K562 (cell line): Measurements from ENCODE around the gene TP73. TPM values are rescaled to one million over a fixed set of nuclear protein-coding genes. Genes with fewer than 3 reads are reported as not detected.

Experiments
- IFI16 ChIP-seq: fragments of 250-450 bp; sonication (Bioruptor Pico); IDR thresholded peaks from 2 replicates; pipeline ENCODE4 v2.1.2; 2022; ENCODE audit warnings: mild to moderate bottlenecking, inconsistent platforms
- ILK ChIP-seq: fragments of 450-650 bp; IDR thresholded peaks from 2 replicates; pipeline ENCODE4 v1.6.1; 2016; ENCODE audit warnings: missing genetic modification characterization, low read depth, mild to moderate bottlenecking, missing compliant biosample characterization, moderate library complexity, borderline replicate concordance
- KDM1A ChIP-seq, 2 experiments: fragments of 450-650 bp; IDR thresholded peaks; 2 replicates each; pipeline ENCODE4 v1.6.1; 2016; ENCODE audit warnings: mild to moderate bottlenecking in 2 of 2
- LEF1 ChIP-seq: fragments of 450-650 bp; IDR thresholded peaks from 2 replicates; pipeline ENCODE4 v1.6.1; 2016; ENCODE audit warnings: mild to moderate bottlenecking
- MBD2 ChIP-seq: sonication (generic); IDR thresholded peaks from 2 replicates; pipeline ENCODE4 v1.6.1; 2016; ENCODE audit warnings: low read depth, borderline replicate concordance
- MXI1 ChIP-seq: IDR thresholded peaks from 2 replicates; pipeline ENCODE4 v1.6.1; 2011; ENCODE audit warnings: low read depth, mild to moderate bottlenecking, improper control_type of control experiment, low read length
- PHB ChIP-seq: fragments of 250-450 bp; sonication (Bioruptor Pico); IDR thresholded peaks from 2 replicates; pipeline ENCODE4 v1.5.0; 2021
- PHTF2 ChIP-seq: fragments of 250-450 bp; sonication (Bioruptor Pico); IDR thresholded peaks from 2 replicates; pipeline ENCODE4 v1.5.0; 2021; ENCODE audit warnings: mild to moderate bottlenecking
- SAFB ChIP-seq: fragments of 200-400 bp; formaldehyde crosslinking; IDR thresholded peaks from 2 replicates; pipeline ENCODE4 v1.6.1; 2017; ENCODE audit warnings: low read depth, low read length, borderline replicate concordance
- SRF ChIP-seq, 2 experiments: fragments of 250-450, 450-650 bp in 1 of 2; sonication (Bioruptor Pico) in 1 of 2; sonication (generic) in 1 of 2; formaldehyde crosslinking; IDR thresholded peaks; 2 replicates each; pipeline versions ENCODE4 v1.5.0 to v1.5.1; 2020 to 2022; ENCODE audit warnings: mild to moderate bottlenecking in 1 of 2, missing genetic modification reagents in 1 of 2
- ZC3H11A ChIP-seq: IDR thresholded peaks from 2 replicates; pipeline ENCODE4 v1.6.1; 2012; ENCODE audit warnings: low read depth, low read length, improper control_type of control experiment
- ZNF699 ChIP-seq: fragments of 250-450 bp; sonication (Bioruptor Pico); IDR thresholded peaks from 2 replicates; pipeline ENCODE4 v1.8.0; 2021; ENCODE audit warnings: mild to moderate bottlenecking, moderate library complexity; ENCODE audit not compliant: insufficient replicate concordance
- polyA plus RNA-seq, 8 experiments: library from polyadenylated mRNA; depleted of rRNA in 4 of 8; stranded (reverse) in 5 of 8; unstranded in 3 of 8; fragments of >200 nt; fragmentation: Nextera tagmentation in 2 of 8; fragmentation: Illumina TruSeq in 1 of 8; extraction: Ambion mirVana in 2 of 8; extraction: Trizol in 1 of 8; gene quantifications; 2 replicates each; pipeline versions ENCODE4 v1.2.1 to v1.2.3, GENCODE V29; 2011 to 2014; ENCODE audit warnings: inconsistent platforms in 1 of 8, missing spikeins in 1 of 8
- total RNA-seq, 7 experiments: library from RNA; depleted of rRNA in 6 of 7; stranded (reverse); fragments of >200 nt in 6 of 7; fragmentation: Illumina TruSeq in 2 of 7; extraction: Trizol in 2 of 7; gene quantifications; 2 replicates each; pipeline versions ENCODE4 v1.2.1 to v1.2.3, GENCODE V29; 2011 to 2021; ENCODE audit warnings: low replicate concordance in 1 of 7
- TF ChIP-seq, protein P1 (sequence below): fragments of 250-450 bp; sonication (Bioruptor Pico); IDR thresholded peaks from 2 replicates; pipeline ENCODE4 v1.8.0; 2022; ENCODE audit warnings: inconsistent platforms, mild to moderate bottlenecking, moderate library complexity, borderline replicate concordance
- TF ChIP-seq, protein P2 (sequence below): fragments of 450-650 bp; IDR thresholded peaks from 2 replicates; pipeline ENCODE4 v1.6.1; 2016; ENCODE audit warnings: borderline replicate concordance
- TF ChIP-seq, protein P3 (sequence below): fragments of 250-450 bp; sonication (Bioruptor Pico); IDR thresholded peaks from 2 replicates; pipeline ENCODE4 v1.5.0; 2020; ENCODE audit warnings: mild to moderate bottlenecking

The TP73 gene
- total and polyA plus RNA-seq, 9 of the 15 experiments (the other 6 are each of a cell fraction or from before 2014, with no cell fraction given) = 0.07 to 1.6 (median 0.40) TPM; not detected in 2

GRCh38 chr1:3746830-3747521 is 94.7 kb downstream of the TP73 start (continued):
- no peak for TF ChIP-seq ILK (tag)
- no peak for TF ChIP-seq ZC3H11A
- TF ChIP-seq IFI16 (CRISPR knock-in tag) = no peak
- TF ChIP-seq, protein P1, sequence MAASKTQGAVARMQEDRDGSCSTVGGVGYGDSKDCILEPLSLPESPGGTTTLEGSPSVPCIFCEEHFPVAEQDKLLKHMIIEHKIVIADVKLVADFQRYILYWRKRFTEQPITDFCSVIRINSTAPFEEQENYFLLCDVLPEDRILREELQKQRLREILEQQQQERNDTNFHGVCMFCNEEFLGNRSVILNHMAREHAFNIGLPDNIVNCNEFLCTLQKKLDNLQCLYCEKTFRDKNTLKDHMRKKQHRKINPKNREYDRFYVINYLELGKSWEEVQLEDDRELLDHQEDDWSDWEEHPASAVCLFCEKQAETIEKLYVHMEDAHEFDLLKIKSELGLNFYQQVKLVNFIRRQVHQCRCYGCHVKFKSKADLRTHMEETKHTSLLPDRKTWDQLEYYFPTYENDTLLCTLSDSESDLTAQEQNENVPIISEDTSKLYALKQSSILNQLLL = no peak
- TF ChIP-seq, protein P2, sequence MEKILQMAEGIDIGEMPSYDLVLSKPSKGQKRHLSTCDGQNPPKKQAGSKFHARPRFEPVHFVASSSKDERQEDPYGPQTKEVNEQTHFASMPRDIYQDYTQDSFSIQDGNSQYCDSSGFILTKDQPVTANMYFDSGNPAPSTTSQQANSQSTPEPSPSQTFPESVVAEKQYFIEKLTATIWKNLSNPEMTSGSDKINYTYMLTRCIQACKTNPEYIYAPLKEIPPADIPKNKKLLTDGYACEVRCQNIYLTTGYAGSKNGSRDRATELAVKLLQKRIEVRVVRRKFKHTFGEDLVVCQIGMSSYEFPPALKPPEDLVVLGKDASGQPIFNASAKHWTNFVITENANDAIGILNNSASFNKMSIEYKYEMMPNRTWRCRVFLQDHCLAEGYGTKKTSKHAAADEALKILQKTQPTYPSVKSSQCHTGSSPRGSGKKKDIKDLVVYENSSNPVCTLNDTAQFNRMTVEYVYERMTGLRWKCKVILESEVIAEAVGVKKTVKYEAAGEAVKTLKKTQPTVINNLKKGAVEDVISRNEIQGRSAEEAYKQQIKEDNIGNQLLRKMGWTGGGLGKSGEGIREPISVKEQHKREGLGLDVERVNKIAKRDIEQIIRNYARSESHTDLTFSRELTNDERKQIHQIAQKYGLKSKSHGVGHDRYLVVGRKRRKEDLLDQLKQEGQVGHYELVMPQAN = 0 out of 2 replicates have a peak, but pooled peaks have one; percentile 36
- no peak for TF ChIP-seq PHTF2 (CRISPR knock-in tag)
- TF ChIP-seq, protein P3, sequence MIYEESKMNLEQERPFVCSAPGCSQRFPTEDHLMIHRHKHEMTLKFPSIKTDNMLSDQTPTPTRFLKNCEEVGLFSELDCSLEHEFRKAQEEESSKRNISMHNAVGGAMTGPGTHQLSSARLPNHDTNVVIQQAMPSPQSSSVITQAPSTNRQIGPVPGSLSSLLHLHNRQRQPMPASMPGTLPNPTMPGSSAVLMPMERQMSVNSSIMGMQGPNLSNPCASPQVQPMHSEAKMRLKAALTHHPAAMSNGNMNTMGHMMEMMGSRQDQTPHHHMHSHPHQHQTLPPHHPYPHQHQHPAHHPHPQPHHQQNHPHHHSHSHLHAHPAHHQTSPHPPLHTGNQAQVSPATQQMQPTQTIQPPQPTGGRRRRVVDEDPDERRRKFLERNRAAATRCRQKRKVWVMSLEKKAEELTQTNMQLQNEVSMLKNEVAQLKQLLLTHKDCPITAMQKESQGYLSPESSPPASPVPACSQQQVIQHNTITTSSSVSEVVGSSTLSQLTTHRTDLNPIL (CRISPR knock-in tag) = no peak
- TF ChIP-seq SAFB = no peak
- TF ChIP-seq PHB (CRISPR knock-in tag) = no peak
- TF ChIP-seq KDM1A (IDR thresholded peaks at IDR 0.05) = no peak
- TF ChIP-seq MXI1 = 0 out of 2 replicates have a peak, but pooled peaks have one; percentile 25
- no peak for TF ChIP-seq SRF (CRISPR knock-in tag; IDR thresholded peaks at IDR 0.05)
- no peak for TF ChIP-seq LEF1
- TF ChIP-seq ZNF699 (CRISPR knock-in tag) = no peak
- TF ChIP-seq MBD2 = 0 out of 2 replicates have a peak, but pooled peaks have one; percentile 36
